ENCODE data around the gene KCNIP4.

KCNIP4 gene

GRCh38 chr4:21490682-21491081, 457.9 kb downstream of the KCNIP4 start:
- TF ChIP-seq CTCF (conservative IDR thresholded peaks at IDR 0.05; ENCODE audit: low read depth, low read length): no peak
- no peak overlapping the region for H3K4me3 ChIP-seq (ENCODE audit: low read depth, low read length)
- DNase-seq (ENCODE audit: low read depth): no peak

GRCh38 chr4:21476757-21477156, 471.8 kb downstream of the KCNIP4 start:
- DNase-seq (ENCODE audit: low read depth): peak; percentile 12
- H3K4me3 ChIP-seq (ENCODE audit: low read depth, low read length): no peak overlapping the region
- no peak for TF ChIP-seq CTCF (conservative IDR thresholded peaks at IDR 0.05; ENCODE audit: low read depth, low read length)

GRCh38 chr4:21474195-21474594, 474.4 kb downstream of the KCNIP4 start:
- no peak for DNase-seq (ENCODE audit: low read depth)
- H3K4me3 ChIP-seq (ENCODE audit: low read depth, low read length): no peak overlapping the region
- TF ChIP-seq CTCF (conservative IDR thresholded peaks at IDR 0.05; ENCODE audit: low read depth, low read length): no peak

- peak; percentile 83 for DNase-seq (ENCODE audit: low read depth)
- H3K4me3 ChIP-seq (ENCODE audit: low read depth, low read length): no peak overlapping the region
- no peak for TF ChIP-seq CTCF (conservative IDR thresholded peaks at IDR 0.05; ENCODE audit: low read depth, low read length)
Measured at GRCh38 chr4:21470535-21470934, 478.0 kb downstream of the KCNIP4 start.

GRCh38 chr4:21469438-21470300, 478.9 kb downstream of the KCNIP4 start:
- TF ChIP-seq CTCF (conservative IDR thresholded peaks at IDR 0.05; ENCODE audit: low read depth, low read length): peak; percentile 71
- H3K4me3 ChIP-seq (ENCODE audit: low read depth, low read length): no peak overlapping the region
- DNase-seq (ENCODE audit: low read depth): peak; percentile 57

GRCh38 chr4:21467551-21467950, 481.0 kb downstream of the KCNIP4 start:
- H3K4me3 ChIP-seq (ENCODE audit: low read depth, low read length): no peak overlapping the region
- no peak for TF ChIP-seq CTCF (conservative IDR thresholded peaks at IDR 0.05; ENCODE audit: low read depth, low read length)
- no peak for DNase-seq (ENCODE audit: low read depth)

Data from choroid plexus epithelial cell (primary cell).